ENCODE data around the gene ERLEC1. TPM values are rescaled to one million over a fixed set of nuclear protein-coding genes. Genes with fewer than 3 reads are reported as not detected.
"Not testable (repeated sequence)": the region's sequence is repeated elsewhere in the genome, so short reads cannot be mapped to it uniquely, and the experiment has no call there.

Gene ERLEC1
- total RNA-seq, 1 donor from 2014 or later = 99.2 TPM

DNA sequence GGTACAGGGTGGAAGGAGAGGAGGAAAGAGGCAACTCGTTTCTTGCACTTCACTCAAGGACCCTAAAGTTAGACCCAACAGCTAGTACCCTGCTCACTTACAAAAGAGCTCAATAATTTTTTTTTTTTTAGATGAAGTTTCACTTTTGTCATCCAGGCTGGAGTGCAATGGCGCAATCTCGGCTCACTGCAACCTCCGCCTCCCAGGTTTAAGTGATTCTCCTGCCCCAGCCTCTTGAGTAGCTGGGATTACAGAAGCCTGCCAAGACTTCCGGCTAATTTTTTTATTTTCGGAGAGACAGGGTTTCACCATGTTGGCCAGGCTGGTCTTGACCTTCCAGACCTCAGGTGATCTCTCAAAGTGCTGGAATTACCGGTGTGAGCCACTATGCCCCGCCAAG, 4.2 kb upstream of the ERLEC1 start:
- DNase-seq = no peak

- no peak for DNase-seq
Measured at GRCh38 chr2:53784436-53784835, 2.4 kb upstream of the ERLEC1 start.

- DNase-seq = no peak
Measured at GRCh38 chr2:53785366-53785765, 1.5 kb upstream of the ERLEC1 start.

GRCh38 chr2:53786352-53786704, 516 bp upstream of the ERLEC1 start:
- no peak for DNase-seq

DNA sequence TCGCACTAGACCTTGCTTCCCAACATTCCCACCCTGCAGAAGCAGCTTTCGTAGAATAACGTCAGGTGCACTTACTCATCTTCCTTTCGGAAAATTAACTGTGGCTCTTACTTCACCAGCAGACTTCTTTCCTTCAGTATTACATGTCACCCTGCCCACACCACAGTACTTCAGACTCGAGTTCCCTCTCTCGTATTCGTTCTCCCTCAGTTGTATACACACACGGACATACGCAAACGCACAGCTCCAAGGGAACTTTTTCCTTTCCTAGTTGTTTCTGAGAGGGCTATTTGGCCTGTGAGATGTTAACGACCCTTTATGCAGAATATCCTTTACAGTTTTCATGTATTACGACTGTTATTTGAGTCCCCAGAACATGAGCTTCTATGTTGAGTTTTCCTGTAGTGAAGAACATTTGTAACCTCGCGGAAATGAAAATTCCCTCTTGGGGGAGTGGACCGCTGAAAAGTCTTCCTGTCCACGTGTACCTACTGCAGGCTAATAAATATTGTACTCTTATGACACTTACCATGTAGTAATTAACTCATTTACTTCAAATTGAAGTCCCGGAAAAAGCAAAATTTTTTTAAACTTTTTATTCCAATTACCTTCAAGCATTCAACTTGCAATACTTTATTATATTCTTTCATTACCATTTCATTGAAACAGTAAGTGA, 908 bp downstream of the ERLEC1 start:
- DNase-seq = peak; percentile 15

DNA sequence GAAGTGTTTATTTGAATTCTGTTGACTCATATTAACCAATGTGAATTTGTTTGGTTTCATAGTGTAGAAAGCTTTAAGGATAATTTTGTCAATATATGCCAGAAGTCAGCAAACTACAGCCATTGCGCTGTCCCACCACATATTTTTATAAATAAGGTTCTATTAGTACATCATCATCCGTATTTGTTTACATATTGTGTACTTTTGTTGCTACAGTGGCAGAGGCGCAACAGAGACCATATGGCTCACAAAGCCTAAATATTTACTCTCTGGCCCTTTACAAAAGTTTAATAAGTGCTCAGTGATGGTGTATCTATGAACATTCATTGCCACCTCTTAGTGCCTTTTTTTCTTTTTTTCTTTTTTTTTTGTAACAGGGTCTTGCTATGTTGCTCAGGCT, 6.4 kb downstream of the ERLEC1 start:
- no peak for DNase-seq

DNA sequence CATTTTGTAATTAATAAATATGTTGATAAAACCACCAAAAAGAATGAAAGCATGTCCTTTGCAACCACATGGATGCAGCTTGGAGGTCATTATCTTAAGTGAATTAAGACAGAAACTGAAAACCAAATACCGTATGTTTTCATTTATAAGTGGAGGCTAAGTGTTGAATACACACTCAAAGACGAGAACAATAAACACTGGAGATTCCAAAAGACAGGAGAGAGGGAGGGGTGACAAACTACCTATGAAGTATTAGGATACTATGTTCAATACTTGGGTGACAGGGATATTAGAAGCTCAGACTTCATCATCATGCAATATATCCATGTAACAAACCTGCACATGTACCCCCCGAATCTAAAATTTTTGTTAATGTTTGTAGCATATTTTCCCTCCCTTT, 7.0 kb downstream of the ERLEC1 start:
- no peak for DNase-seq

DNA sequence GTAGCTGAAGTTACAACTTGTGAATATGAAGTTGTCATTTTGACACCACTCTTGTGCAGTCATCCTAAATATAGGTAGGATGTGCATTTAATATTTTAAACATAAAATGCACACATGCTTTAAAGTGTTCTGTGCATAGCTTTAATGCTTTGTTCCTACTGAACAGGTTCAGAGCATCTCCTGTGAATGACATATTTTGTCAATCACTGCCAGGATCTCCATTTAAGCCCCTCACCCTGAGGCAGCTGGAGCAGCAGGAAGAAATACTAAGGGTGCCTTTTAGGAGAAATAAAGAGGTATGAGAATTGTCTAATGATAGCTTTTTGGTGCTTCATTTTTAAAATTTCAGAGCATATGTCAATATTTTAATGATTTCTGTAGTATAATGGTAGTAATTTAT, 14.7 kb downstream of the ERLEC1 start:
- DNase-seq = no peak

GRCh38 chr2:53802617-53803151, 15.8 kb downstream of the ERLEC1 start:
- peak; percentile 59 for DNase-seq

- DNase-seq = no peak
Measured at GRCh38 chr2:53811601-53812000, 24.8 kb downstream of the ERLEC1 start.

DNA sequence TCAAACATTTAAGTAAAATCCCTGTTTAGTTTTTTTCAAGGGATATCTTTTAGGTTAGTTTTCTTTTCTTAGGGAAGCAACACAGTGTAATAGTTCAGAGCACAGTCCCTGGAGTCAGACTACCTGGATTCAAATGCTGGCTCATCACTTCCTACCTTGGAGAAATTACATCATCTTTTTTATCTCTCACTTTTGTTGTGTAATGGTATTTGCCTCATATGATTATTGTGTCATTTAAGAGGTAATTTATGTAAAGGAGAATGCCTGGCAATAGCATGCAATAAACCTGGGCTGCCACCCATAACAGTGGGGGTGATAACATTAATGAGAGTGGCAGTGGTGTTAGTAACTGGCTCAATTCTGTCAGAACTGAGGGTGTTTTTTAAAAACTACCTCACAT, 26.3 kb downstream of the ERLEC1 start:
- no peak for DNase-seq

DNA sequence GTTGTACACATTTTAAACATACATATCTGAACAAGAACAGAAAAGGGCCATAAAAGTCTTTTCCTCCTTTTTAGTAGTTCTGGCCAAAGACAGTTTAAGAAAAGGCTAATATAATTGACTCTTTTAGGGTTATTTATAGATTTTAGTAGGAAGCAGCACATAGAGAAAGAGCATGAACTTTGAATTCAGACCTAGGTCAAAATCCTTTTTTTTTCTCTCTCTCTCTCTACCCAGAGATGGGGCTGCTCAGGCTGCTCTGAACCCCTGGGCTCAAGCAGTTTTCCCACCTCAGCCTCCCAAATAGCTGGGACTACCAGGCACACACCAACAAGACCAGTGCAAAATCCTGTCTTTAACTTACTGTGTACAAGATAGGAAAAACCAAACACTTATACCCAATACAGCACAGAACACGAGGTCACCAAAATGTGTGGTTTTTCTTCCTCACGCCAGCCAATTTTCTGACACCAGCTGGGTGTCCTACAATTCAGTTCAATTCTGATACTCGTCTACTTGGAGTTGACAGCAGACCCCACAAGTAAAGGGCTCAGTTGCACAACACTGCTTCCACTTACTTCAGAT, 32.1 kb downstream of the ERLEC1 start:
- DNase-seq = no peak

- DNase-seq = no peak
Measured at GRCh38 chr2:53819634-53820033, 32.8 kb downstream of the ERLEC1 start.

- no peak for DNase-seq
Measured at GRCh38 chr2:53820048-53820447, 33.2 kb downstream of the ERLEC1 start.

DNA sequence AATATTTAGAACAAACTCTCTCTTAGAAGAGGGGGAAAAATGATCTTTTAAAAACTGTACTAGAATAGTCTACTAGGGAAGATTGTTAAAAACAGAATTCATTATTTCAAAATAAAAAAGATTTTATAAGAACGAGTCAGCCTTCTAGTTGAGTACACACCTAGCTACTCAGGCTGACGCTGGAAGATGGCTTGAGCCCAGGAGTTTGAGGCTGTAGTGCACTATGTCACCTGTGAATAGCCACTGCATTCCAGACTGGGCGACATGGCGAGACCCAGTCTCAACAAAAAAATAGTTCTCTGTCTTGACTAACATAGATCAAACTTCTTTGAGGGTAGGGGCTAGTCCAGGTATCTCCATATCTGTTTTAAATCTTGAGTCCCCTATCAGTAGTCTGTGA, 33.9 kb downstream of the ERLEC1 start:
- DNase-seq = no peak

GRCh38 chr2:53821810-53822209, 35.0 kb downstream of the ERLEC1 start:
- no peak for DNase-seq

- DNase-seq = not testable (repeated sequence)
Measured at GRCh38 chr2:53823639-53824038, 36.8 kb downstream of the ERLEC1 start.

DNA sequence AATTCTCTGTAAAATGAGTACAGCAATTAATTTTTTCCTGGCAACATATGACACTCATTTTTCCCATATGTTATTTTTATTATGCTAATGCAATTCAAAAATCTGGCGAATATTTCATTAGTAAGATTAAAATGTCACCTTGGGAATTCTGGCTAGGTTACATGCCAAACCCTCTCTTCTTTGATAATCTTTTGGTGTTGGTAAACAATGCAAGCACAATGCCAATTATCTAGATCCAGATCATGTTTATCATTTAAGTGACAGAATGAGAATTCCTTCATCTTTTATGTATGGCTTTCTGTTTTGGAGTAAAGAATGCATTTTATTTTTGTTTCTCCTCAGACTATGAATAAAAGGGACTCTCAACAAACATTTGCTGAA, 39.2 kb downstream of the ERLEC1 start:
- no peak for DNase-seq

DNA sequence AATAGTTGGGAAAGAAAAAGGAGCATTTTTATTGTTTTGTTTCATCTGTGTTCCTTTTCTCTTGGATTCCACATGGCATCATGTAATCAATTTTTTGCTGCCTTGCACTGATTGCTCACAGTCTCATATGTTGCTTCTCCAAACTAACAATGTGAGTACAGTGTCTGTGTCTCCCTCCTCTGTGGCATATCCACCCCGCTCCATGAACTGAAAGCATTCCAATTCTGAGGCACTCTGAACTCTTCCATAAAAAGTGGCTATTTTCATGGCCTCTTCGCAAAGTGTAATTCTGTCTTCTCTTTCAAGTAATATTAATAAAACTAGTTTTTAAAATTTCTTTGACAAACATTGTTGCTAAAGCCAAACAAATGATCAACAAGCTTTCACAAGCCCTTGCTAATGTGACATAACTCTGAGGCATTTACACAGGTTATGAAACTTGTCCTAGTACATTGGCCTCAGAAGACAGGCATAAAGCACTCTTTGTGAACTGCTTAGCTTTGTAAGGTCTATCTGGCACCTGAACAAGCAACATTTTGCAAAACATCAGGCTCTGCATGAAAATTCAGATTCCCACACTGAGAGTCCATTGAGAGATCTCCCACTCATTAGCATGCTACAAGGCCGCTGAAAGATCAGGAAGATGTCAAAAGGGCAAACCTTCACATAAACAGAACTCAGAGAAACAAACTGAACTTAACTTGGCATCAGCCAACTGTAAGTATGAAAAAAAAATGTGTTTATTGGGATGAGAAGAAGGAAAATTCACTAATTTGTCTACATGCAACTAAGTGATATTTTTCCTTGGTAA, 39.9 kb downstream of the ERLEC1 start:
- DNase-seq = peak; percentile 50

DNA sequence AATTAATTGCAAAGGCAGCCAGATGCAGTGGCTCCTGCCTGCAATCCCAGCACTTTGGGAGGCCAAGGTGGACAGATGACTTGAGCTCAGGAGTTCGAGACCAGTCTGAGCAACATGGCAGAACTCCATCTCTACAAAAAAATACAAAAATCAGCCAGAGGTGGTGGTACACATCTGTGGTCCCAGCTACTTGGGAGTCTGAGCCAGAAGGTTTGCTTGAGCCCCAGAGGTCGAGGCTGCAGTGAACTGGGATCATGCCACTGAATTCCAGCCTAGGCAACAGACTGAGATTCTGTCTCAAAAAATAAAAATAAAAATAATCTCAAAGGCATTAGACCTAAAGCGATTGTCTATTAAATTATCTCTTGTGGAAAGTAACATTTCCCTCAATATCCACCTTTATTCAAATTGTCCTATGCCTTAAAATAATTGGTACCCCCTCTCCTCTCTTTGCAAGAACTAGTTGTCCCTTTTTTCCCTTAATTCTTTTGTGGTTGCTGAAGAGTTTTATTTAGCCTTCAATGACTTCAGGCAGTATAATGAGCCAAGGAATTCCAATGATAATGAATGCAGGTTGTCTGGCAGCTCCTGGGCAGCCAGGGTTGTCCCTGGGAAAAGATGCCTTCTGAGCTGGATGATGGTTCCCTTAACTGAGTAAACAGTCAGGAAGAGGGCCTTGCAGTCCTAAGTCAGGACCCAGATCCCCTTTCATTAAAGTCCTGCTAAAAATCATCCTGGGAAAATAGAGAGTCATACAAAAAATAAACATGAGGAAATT, 40.7 kb downstream of the ERLEC1 start:
- no peak for DNase-seq

DNA sequence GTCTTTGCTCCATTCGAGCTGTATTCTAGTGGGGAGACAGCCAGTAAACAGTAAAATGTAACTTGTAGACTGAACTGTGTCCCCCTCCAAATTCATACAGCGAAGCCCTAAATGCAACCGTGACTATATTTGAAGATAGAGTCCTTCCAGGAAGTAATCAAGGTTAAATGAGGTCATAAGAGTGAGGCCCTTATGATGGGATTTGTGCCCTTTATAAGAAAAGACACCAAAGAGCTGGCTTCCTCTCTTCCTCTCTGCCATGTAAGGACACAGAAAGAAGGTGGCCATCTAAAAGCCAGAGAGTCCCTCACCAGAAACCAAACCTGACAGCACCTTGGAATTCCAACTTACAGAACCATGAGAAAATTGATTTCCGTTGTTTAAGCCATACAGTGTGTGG, 41.5 kb downstream of the ERLEC1 start:
- DNase-seq = no peak

DNA sequence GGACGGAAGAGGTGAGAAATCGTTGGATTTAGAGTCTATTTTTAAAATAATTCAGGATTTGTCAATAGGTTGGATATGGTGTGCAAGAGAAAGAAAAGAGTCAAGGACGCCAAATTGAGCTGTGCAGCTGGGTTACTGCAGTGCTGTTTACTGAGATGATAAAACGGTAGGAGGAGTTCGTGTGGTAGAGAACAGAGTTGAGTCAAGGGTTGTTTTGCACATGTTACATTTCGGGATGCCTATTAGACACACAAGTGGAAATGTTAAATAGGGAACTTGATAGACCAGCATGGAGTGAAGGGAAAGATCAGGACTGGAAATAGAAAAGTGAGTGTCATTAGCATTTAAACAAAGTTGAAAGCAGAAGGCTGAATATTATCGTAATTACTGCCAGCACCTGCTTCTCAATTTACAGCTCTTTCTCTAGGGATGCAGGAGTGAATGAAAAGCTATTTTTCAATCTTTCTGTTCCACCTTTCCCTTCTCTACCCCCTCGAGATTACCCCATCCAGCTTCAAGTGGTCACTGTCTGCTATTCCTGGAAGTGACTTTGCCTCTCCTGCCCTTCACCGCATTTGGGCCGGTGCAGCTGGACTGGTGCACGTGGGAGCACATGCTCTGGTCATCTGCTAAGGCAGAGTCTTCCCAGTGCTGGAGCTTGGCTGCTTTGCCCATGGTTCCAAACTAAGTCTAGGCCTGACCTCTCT, 42.6 kb downstream of the ERLEC1 start:
- DNase-seq = no peak
